Pons (tissue), 1 donor: ENCODE data around the gene VPS18.

Source experiments
- DNase-seq: peaks from one replicate; pipeline ENCODE4 v3.0.0-alpha.2; 2016; ENCODE audit warnings: low spot score

Gene VPS18

DNA sequence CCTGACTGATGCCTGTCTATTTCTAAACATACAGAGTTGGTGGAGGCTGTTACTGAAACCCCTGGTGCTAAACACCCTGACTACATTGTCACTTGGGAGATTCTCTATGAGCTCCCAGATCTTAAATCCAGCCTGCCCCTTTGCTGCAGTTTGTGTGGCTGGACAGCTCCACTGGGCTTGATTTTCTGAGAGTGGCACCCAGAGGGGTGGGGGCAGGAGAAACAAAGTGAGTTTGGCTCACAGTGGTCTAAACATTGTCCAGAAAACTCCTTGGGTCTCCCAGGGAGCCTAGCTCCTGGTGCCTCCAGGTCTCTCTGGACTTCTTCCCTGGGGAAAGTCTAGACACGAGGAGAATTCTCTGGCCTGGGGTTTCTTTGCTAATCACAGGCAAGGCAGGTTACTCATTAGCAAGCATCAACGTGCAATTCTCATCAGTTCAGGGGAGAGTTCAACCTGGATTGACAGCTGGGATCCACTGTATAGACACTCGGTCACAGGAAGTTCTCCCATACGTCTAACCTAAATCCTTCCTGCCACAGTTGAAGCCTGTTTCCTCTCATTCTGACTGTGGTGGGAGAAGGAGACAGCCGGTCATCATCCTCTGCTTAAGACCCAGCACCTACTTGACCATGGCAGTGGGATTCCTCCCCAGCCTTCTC, 27.8 kb downstream of the VPS18 start:
- no peak for DNase-seq

DNA sequence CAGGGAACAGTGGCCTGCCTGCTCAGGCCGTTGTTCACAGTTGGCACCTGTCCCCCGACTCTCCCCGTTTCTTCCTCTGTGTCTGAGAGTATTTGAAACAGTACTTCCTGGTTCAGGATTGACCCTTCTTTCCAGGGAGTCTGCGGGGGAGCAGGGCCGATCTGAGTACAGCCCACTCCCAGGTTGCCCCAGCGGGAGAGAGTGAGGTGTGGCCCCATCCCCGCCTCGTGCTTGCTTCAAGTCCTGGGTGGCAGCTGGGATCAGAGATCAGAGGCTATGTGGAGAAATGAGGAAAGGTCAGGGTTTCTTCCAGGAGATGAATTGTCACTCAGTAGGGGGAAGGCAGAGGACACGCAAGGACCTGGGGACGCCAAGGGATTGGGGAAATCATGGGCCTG, 28.4 kb downstream of the VPS18 start:
- no peak for DNase-seq

DNA sequence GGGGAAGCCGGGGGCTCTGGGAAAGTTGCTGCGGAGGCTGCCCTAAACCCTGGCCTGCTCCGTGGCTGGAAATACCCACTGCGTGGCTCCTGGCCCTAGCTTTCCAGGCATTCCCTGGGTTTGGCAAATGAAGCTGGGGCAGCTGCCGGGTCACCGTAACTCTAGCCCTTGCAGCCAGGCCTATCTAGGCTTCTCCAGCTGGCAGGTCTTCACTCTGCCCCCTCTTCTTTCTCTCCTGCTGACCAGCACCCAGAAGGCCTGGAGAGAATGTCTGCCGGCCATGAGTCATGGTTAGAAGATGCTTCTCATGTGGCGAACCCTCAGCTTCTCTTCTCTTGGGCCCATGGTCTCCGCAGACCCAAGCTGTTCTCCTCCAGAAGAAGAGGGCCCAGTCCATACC, 29.3 kb downstream of the VPS18 start:
- DNase-seq, result no peak

DNA sequence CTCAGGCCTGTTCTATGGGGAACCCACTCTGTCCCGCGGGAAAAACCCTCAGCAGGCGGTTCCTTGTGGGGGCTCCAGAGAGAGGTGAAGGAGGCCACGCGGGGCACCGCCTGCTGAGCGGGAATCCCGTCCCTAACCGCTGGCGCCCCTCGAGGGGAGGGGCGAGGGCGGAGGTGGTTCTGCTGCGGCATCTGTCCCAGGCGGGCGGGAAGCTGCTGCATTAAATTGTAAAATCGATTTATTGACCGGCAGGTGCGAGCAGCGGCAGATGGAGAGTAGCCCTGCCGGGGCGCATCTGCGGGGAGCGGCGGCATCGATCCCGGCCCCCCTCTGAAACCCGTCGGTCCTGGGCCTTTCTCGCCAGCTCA, 31.2 kb downstream of the VPS18 start:
- no peak for DNase-seq

DNA sequence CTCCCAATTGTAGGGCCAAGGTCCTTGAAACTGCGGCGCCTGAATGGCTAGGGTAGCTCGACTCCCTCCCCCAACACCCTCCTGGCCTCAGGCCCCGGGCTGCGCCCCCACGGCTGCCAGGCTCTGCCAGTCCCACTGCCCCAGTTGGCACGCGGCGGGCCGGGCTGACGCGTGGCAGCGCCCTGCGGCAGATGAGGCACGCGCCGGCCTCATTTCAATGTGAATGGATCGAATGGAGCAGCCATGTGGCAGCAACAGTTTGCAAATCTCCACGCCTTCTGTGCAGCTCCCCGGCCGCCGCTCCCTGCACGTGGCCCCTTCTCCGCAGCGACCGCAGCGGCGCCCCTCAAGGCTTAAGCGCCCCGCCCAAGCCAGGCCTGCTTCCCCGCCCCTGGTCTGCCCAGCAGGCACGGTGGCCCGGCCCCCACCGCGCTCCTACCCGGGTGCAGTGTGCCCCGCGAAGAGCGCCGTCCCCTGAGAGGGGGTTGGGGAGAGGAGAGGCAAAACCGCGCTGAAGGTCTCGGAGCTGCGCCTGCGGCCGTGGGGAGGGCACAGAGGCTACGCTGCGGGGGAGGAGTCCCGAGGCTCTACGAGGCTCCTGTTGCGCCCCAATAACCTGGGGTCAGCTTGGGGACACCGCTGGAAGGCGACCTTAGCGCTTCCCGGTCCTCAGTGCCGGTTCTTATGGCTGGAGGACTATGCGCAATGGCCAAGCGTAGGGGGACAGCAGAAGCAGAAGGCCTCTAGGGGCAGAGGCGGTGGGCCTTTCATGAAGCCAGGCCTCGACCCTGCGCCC, 31.8 kb downstream of the VPS18 start:
- no peak for DNase-seq

DNA sequence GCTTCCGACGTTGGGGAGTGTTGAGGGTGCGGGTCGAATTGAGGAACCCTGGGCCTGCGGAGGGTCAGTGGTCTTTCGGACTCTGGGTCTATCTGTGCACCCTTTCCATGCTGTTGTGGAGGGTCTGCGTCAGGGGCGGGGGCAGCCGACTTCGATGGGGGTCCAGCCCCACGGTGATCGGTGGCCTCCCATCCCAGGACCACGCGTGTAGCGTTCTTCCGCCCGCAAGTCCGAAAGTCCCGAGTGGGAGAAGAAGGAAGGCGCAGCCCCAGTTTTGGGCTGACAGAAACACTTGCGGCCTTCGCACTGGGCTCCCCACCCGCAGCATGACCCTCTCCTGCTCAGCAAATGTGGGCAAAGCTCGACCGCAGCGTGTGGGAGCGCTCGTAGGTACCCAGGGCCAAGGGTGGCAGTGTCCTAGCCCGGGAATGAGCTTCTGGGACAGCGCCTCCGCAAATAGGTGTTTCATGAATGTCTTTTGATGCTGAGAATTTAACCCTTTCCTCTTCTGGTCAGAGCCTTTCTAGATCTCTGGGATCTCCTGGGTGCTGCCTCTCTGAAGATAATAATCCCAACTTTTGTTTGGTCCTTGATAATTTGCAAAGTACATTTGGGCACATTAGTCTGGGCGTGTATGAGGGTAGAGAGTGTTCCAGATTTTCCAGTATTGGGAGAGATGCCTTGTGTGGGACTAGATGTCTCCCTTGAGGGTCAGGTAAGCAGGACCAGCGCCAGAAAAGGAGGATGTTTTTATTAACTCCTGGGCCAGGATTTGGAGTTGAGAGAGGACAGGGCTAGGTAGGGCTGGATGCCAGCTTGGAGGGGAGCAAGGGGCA, 32.6 kb downstream of the VPS18 start:
- DNase-seq, result no peak

DNA sequence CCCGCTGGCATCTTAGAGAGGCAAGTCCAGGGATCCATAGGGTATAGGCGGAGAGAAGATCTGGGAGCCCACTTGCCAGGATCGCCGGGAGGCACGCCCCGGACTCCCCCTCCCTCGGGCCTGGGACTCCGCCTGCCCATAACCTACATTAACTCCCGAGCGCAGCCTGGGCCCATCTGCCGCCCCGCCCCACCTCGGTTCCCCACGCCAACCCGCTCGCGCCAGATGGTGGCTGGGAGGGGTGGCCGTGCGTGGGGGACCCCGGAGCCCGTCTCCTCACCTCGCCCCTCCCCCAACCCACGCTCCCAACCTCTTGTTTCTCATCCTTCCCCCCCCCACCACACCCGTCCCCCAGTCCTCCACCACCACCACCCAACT, 33.2 kb downstream of the VPS18 start:
- DNase-seq, result no peak

DNA sequence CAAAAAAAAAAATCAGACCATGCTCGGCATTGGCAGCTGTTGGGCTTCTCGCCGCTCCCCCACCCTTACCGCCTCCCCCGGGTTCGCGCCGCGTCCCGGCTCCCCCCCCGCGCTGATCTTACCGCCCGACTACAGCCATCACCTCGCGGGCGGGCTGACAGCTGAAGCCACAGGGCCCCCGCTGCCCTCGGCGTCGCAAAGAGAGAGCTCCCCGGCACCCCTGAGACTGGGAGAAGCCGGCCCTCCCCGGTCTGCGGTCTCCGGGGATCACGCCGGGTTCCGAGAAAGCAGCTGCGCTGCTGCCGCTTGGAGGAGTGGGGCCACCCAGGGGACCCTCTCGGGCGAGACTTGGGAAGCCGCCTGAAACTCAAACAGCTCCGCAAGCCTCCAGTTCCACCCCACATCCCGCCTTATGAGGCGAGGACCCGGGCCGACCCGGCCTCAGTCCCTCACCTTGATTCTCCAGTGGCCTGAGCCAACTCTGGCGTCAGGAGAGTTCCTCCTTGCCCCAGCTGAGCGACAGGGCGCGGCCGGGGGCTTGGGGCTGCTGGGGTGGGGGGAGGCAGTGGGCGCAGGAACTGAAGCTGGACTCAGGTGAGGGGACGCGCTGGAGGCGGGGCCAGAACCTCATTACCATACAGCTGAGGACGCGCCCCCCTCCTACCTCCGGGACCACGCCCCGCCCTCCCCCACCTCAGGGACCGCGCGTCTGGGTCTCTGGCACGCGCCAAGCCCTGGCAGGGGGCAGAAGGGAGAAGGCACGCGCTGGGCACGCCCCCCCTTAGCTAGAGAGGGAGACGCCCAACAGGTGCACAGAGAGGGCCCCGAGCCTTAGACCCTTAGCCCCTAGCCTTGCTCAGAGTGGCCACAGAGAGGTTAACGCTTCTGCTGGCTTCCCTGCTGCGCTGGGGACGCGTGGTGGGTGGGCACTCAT, 33.9 kb downstream of the VPS18 start:
- no peak for DNase-seq

DNA sequence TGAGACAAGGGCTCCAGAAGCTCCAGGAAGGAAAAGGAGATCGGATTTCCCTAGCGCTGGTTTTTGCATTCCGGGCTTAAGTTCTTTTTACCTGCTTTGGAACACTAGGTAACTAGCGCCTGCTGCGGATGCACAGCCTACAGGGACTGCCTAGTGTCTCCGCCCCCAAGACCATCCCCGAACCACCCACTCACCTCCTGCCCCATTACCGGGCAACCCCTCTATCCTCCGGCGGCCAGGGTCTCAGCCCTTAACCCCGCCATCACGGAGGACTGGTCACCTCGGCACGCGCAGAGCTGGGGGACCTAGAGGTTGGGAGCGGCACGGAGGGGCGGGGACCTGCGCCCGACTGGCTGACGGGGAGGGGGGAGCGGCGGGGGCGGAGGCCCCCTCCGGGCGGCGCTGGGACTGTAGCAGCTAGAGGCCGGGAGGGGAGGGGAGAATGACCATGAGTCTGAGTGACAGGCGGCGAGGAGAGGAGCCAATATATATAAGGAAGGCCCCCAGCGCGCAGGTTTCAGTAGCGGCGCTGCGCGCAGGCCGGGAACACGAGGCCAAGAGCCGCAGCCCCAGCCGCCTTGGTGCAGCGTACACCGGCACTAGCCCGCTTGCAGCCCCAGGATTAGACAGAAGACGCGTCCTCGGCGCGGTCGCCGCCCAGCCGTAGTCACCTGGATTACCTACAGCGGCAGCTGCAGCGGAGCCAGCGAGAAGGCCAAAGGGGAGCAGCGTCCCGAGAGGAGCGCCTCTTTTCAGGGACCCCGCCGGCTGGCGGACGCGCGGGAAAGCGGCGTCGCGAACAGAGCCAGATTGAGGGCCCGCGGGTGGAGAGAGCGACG, 34.8 kb downstream of the VPS18 start, which contains the start of gene DLL4:
Gene DLL4 (plus strand): TSS at position 520 of the 839 bp plus-strand sequence. CDS start 329 bp downstream, outside the sequence.
- DNase-seq, result no peak

DNA sequence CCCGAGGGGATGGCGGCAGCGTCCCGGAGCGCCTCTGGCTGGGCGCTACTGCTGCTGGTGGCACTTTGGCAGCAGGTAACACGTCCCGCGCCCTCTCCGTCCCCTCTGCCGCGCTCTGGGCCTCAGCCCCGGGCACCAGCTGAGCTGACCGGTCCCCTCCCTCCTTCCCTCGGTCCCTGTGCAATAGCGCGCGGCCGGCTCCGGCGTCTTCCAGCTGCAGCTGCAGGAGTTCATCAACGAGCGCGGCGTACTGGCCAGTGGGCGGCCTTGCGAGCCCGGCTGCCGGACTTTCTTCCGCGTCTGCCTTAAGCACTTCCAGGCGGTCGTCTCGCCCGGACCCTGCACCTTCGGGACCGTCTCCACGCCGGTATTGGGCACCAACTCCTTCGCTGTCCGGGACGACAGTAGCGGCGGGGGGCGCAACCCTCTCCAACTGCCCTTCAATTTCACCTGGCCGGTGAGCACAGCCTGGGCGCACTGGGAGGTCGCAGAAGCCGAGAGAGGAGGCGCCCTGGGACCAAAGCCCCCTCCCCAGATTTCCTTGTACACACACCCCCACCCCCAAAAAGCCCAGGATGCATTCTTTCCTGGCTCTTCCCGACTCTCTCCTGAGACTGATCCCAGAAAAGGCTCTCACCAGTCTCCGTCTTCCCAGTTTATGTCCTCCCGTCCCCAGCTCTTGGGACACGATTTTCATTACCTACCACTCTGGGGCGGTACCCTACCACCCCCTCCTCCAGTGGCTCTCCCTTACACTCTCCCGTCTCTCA, 35.6 kb downstream of the VPS18 start:
- no peak for DNase-seq

DNA sequence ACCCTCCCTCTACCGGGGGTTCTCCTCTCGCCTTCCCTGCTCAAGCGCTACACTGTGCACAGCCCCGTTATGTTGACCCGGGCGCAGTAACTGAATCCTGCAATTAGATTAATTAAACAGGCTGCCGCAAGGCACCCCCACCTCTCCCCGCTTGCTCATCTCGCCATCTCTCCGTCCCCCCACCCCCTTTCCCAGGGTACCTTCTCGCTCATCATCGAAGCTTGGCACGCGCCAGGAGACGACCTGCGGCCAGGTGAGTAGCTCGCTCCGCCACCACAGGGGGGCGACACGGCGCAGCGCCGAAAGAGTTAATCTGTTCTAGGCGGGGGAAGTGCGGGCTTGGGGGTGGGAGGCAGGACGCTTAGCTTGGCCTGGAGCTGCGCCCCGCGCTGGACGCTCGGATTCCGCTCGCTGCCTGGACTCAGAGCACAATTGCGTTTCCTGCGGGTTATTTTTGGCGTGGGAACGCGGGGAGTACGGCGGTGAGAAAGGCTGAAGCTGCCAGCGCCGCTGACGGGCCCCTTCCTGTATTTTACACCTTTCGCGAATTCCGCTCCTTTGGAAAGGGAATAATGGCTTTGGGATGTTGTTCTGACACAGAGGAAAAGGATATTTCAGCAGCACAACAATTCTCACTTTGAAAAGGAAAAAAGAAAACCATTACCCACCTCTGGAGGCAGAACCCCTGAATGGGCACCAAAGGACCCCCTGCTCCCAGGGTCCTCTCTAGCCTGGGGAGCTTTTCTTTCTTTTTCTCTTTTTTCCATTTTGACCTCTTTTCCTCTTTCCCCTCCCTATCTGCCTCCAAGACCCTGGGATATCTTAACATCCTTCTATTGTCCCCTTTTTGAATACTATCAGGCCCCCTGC, 36.4 kb downstream of the VPS18 start:
- DNase-seq, result no peak

DNA sequence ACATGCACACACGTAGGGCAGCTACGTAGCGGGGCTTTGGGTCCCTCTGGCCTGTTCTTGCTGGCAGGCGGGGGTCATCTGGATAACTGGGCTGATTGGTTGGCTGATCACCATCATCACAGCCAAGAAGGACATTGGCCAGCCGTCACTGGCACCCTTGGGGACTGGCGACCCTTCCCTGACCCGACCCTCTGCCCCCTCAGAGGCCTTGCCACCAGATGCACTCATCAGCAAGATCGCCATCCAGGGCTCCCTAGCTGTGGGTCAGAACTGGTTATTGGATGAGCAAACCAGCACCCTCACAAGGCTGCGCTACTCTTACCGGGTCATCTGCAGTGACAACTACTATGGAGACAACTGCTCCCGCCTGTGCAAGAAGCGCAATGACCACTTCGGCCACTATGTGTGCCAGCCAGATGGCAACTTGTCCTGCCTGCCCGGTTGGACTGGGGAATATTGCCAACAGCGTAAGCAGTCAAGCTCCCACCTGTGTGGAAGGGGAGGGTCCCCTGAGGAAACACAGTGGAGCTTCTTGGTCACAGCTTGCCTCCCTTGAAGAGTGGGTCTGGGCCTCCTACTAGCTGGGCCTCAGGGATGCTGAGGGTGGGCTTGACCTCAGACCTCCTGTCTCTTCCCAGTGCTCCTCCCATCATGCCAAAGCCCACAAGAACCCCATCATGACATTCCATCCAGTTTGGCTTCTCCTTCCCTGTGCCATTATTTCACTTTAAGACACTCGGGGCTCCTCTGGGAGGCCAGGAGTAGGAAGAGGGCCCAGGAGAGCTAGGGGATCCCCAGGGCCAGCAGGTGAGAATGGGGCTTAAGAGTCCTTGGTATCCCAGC, 37.3 kb downstream of the VPS18 start:
- no peak for DNase-seq

DNA sequence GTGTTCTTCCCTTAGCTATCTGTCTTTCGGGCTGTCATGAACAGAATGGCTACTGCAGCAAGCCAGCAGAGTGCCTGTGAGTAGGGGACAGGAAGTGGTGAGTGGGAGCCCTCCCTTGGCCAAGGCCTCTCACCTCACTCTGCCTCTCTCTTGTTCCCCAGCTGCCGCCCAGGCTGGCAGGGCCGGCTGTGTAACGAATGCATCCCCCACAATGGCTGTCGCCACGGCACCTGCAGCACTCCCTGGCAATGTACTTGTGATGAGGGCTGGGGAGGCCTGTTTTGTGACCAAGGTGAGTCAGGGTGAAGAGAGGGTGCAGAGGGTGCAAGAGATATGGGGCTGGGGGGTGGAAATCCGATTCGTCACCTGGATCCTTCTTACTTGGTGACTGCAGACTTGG, 37.9 kb downstream of the VPS18 start:
- no peak for DNase-seq

DNA sequence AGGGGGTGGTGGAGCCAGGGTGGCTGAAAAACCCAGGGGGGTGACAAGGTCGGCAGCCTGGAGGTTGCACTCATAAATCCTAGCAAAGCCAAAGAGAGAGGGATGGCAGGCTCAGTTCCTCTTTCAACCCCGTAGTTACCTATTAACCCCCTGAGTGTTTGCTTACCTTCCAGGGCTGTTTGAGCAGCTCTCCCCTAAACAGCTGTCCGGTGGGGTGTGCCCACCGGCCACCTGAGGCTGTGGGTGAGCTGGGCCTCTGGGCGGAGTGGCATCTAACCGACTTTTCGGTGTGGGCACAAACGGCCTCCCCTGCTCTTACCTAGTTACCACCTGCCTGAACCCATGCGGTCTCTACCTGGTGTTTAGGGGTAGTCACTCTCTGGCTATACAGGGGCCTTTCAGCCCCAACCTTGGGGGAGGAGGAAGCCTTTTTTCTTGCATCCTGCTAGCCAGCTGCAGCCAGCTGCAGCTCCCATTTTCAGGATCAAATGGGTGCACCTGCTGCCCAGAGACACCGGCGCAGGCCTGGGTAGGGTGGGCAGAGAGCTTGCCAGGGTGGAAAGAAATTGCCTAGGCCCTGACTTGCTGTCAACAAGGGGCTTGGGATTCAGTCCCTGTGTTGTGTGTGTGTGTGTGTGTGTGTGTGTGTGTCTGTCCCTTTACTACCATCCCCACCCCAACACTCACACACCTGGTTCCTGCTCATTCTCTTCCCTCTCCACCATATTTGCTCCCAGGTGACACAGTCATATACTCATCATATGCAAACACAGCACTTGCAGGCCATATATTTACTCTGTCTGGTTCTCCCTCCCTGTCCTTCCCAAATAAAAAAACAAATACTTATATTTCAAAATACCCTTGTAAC, 38.6 kb downstream of the VPS18 start:
- DNase-seq, result no peak

DNA sequence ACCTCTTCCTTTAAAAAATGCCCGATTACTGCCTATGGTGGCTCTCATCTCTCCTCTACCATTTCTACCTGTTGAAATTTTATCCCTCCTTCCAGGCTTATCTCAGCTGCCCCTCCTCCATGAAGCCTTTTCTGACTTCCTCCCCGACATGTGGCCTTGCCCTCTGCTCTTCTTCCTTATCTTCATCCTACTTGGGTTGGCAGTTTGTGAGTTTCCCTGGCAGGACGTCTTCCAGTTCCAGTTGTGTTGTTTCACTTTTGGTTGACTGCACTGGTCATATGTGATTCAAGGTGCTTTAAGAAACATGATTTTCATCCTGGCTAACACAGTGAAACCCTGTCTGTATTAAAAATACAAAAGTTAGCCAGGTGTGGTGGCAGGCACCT, 39.3 kb downstream of the VPS18 start:
- no peak for DNase-seq

DNA sequence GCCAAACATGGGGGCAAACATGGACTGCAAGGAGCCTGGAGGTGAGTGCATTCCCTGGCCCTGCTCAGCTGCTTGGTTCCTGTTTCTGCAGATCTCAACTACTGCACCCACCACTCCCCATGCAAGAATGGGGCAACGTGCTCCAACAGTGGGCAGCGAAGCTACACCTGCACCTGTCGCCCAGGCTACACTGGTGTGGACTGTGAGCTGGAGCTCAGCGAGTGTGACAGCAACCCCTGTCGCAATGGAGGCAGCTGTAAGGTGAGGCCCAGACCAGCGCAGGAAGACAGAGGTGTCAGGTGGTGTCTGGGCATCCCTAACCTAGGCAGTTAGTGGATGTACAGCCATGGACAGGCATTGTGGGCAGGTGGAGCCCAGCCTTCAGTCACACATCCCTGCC, 40.2 kb downstream of the VPS18 start:
- DNase-seq, result no peak

DNA sequence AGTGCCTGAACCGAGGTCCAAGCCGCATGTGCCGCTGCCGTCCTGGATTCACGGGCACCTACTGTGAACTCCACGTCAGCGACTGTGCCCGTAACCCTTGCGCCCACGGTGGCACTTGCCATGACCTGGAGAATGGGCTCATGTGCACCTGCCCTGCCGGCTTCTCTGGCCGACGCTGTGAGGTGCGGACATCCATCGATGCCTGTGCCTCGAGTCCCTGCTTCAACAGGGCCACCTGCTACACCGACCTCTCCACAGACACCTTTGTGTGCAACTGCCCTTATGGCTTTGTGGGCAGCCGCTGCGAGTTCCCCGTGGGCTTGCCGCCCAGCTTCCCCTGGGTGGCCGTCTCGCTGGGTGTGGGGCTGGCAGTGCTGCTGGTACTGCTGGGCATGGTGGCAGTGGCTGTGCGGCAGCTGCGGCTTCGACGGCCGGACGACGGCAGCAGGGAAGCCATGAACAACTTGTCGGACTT, 42.0 kb downstream of the VPS18 start:
- no peak for DNase-seq
